GM10248 (cell line): ENCODE measurements around the gene CSGALNACT2.

Source experiments
- CTCF ChIA-PET: fragments of 300-600 bp; sonication (Branson Sonifier 250); formaldehyde crosslinking; extraction: SDS; loops from one replicate; lab custom pipeline; 2021; ENCODE audit warnings: antibody characterized with exemption; lab: Yijun Ruan, JAX
- POLR2A ChIA-PET: fragments of 350-650 bp; sonication (Branson Sonifier 250); formaldehyde crosslinking; extraction: SDS; loops from one replicate; lab custom pipeline; 2020; ENCODE audit warnings: antibody characterized with exemption; lab: Yijun Ruan, JAX
- DNase-seq: peaks from one replicate; pipeline ENCODE4 v3.0.0; 2012; ENCODE audit errors: extremely low spot score
- CTCF ChIP-seq: IDR thresholded peaks from 2 replicates; pipeline ENCODE4 v1.5.1; 2012; ENCODE audit warnings: mild to moderate bottlenecking, low read depth; ENCODE audit errors: extremely low read depth, missing control alignments, control extremely low read depth

The CSGALNACT2 gene

GRCh38 chr10:43223056-43223455 lies 84.8 kb downstream of the CSGALNACT2 start:
- TF ChIP-seq CTCF = no peak
- DNase-seq = no peak
- ChIA-PET POLR2A (no interaction called here), CTCF (interaction anchor here (1.1 to 2.1 kb wide), 4 partner anchors 9 to 240 kb away, joined by 3 to 6 read pairs (median 3); no protein-coding TSS in a partner anchor)

GRCh38 chr10:43224321-43224720 lies 86.1 kb downstream of the CSGALNACT2 start:
- DNase-seq = no peak
- ChIA-PET CTCF (interaction anchor here (1.3 to 1.5 kb wide), 2 partner anchors 19 to 239 kb away, joined by 3 read pairs; no protein-coding TSS in a partner anchor), POLR2A (no interaction called here)
- no peak for TF ChIP-seq CTCF

- no peak for DNase-seq
- ChIA-PET CTCF (interaction anchor here (1.5 kb wide), 1 partner anchor 20 kb away, joined by 3 read pairs; no protein-coding TSS in a partner anchor), POLR2A (no interaction called here)
- TF ChIP-seq CTCF = no peak
Measured at GRCh38 chr10:43225004-43225786, 87.0 kb downstream of the CSGALNACT2 start.

- POLR2A ChIA-PET = no interaction called here
- no peak for DNase-seq
- no peak for TF ChIP-seq CTCF
- CTCF ChIA-PET = interaction anchor here (1.5 kb wide), 1 partner anchor 20 kb away, joined by 3 read pairs; no protein-coding TSS in a partner anchor
Measured at GRCh38 chr10:43225787-43226153, 87.5 kb downstream of the CSGALNACT2 start.

GRCh38 chr10:43226441-43226840 lies 88.2 kb downstream of the CSGALNACT2 start:
- no peak for DNase-seq
- CTCF ChIA-PET = no interaction called here
- no peak for TF ChIP-seq CTCF
- POLR2A ChIA-PET = no interaction called here

- DNase-seq = no peak
- ChIA-PET CTCF (no interaction called here), POLR2A (no interaction called here)
- no peak for TF ChIP-seq CTCF
Measured at GRCh38 chr10:43226851-43227845, 88.9 kb downstream of the CSGALNACT2 start.
